GM18499 (cell line): ENCODE results near the gene CLCN3.
A peak's percentile ranks its signal among the peaks of the same experiment; 100 is the strongest.
"Not testable (repeated sequence)": the region's sequence is repeated elsewhere in the genome, so short reads cannot be mapped to it uniquely, and the experiment has no call there.

Experiments
- ATAC-seq: cut with Tn5 transposase; IDR thresholded peaks from one replicate; pipeline ENCODE4 v1.9.1; 2021; ENCODE audit warnings: moderate number of reproducible peaks; ENCODE audit not compliant: insufficient read depth, unreplicated experiment

Gene CLCN3

GRCh38 chr4:169616846-169617245 lies 3.5 kb upstream of the CLCN3 start:
- no peak for ATAC-seq

- ATAC-seq = no peak
Measured at GRCh38 chr4:169617306-169617705, 3.1 kb upstream of the CLCN3 start.

- no peak for ATAC-seq
Measured at GRCh38 chr4:169618286-169618685, 2.1 kb upstream of the CLCN3 start.

GRCh38 chr4:169618986-169619385 lies 1.4 kb upstream of the CLCN3 start:
- no peak for ATAC-seq

- peak; percentile 33 for ATAC-seq
Measured at GRCh38 chr4:169619518-169619957, 840 bp upstream of the CLCN3 start.

GRCh38 chr4:169620880-169621248 lies 486 bp downstream of the CLCN3 start:
- no peak for ATAC-seq

- ATAC-seq = no peak
Measured at GRCh38 chr4:169621731-169622492, 1.5 kb downstream of the CLCN3 start.

- ATAC-seq = no peak
Measured at GRCh38 chr4:169622566-169622965, 2.2 kb downstream of the CLCN3 start.

GRCh38 chr4:169624012-169624411 lies 3.6 kb downstream of the CLCN3 start:
- not testable (repeated sequence) for ATAC-seq

GRCh38 chr4:169625886-169626285 lies 5.5 kb downstream of the CLCN3 start:
- ATAC-seq = no peak

GRCh38 chr4:169626331-169627282 lies 6.2 kb downstream of the CLCN3 start:
- ATAC-seq = no peak

GRCh38 chr4:169627307-169627706 lies 6.9 kb downstream of the CLCN3 start:
- ATAC-seq = no peak

GRCh38 chr4:169628579-169628978 lies 8.2 kb downstream of the CLCN3 start:
- no peak for ATAC-seq

- ATAC-seq = no peak
Measured at GRCh38 chr4:169630069-169630468, 9.7 kb downstream of the CLCN3 start.

GRCh38 chr4:169632896-169633295 lies 12.5 kb downstream of the CLCN3 start:
- no peak for ATAC-seq

GRCh38 chr4:169634975-169635374 lies 14.6 kb downstream of the CLCN3 start:
- no peak for ATAC-seq

- ATAC-seq = no peak
Measured at GRCh38 chr4:169640261-169640870, 20.0 kb downstream of the CLCN3 start.

- no peak for ATAC-seq
Measured at GRCh38 chr4:169644802-169645201, 24.4 kb downstream of the CLCN3 start.

GRCh38 chr4:169645627-169646026 lies 25.2 kb downstream of the CLCN3 start:
- no peak for ATAC-seq

GRCh38 chr4:169649545-169650226 lies 29.3 kb downstream of the CLCN3 start:
- ATAC-seq = no peak
